Measurements from ENCODE around the gene TUBB4B. TPM values are rescaled to one million over a fixed set of nuclear protein-coding genes. Genes with fewer than 3 reads are reported as not detected.
A peak's percentile ranks its signal among the peaks of the same experiment; 100 is the strongest.

TUBB4B gene
- total and polyA plus RNA-seq, 11 donors: 244 to 900 (median 515) TPM

GRCh38 chr9:137222190-137223077 lies 18.7 kb upstream of the TUBB4B start, which contains the start of gene RNF208:
RNF208 (minus strand) TSS chr9:137222240; CDS start chr9:137221212, 1,028 bp downstream.
- H3K4me1 ChIP-seq: peaks cover 2 to 50% (median 32%) of the 10 kb centered on the region in 12 donors
- H3K27ac ChIP-seq: peak within 1 kb of the TSS; percentile 51 to 95 (median 94)
- H3K36me3 ChIP-seq: no peaks in the 10 kb centered on the region
- H3K4me3 ChIP-seq: peak within 1 kb of the TSS; percentile 36 to 92 (median 74)
- H3K27me3 ChIP-seq: peaks cover 0 to 4% (median 0%) of the 10 kb centered on the region in 9 donors
- WGBS, 4 donors: 4 to 16% (median 4%) methylated on average over 5 to 88 of the region's 88 CpGs
- intact Hi-C loops (cut with DNase I): loop anchor here in 3 of 10 donors (1.0 to 10.0 kb wide), 5 partner anchors 18 to 438 kb away; partner anchors contain the start of genes ANAPC2 (in 3 of the 3), SSNA1 (in 3 of the 3), NDOR1 (in 2 of the 3) and TMEM203 (in 2 of the 3)
- DNase-seq: no peak
- TF ChIP-seq POLR2A (IDR thresholded peaks at IDR 0.05) (no peak), CTCF (IDR thresholded peaks at IDR 0.05) (peak in 1 of 12 donors; percentile 17)
- peak in 3 of 4 donors; percentile 0 to 9 (median 1) for ATAC-seq
- no peaks in the 10 kb centered on the region for H3K9me3 ChIP-seq

- peaks cover 0 to 44% (median 24%) of the 10 kb centered on the region in 12 donors for H3K4me1 ChIP-seq
- intact Hi-C loops (cut with DNase I): loop anchor here in 3 of 10 donors (1.0 to 10.0 kb wide), 5 partner anchors 19 to 439 kb away; partner anchors contain the start of genes ANAPC2 (in 3 of the 3), SSNA1 (in 3 of the 3), NDOR1 (in 2 of the 3) and TMEM203 (in 2 of the 3)
- ATAC-seq: peak; percentile 91 to 95 (median 92)
Measured at GRCh38 chr9:137223078-137223970, 17.8 kb upstream of the TUBB4B start.

More at GRCh38 chr9:137223078-137223970, 17.8 kb upstream of the TUBB4B start:
- no peaks in the 10 kb centered on the region for H3K36me3 ChIP-seq
- DNase-seq: peak; percentile 98 to 99 (median 99)
- peak overlapping the region; percentile 33 to 95 (median 94) for H3K27ac ChIP-seq
- H3K27me3 ChIP-seq: peaks cover 0 to 7% (median 0%) of the 10 kb centered on the region in 9 donors
- H3K9me3 ChIP-seq: no peaks in the 10 kb centered on the region
- peak overlapping the region; percentile 50 to 92 (median 74) for H3K4me3 ChIP-seq
- WGBS, 4 donors: 0 to 1% (median 1%) methylated on average over 24 to 63 of the region's 63 CpGs
- TF ChIP-seq CTCF (IDR thresholded peaks at IDR 0.05) (no peak), POLR2A (IDR thresholded peaks at IDR 0.05) (peak in 1 of 2 donors; percentile 77)

Measured in heart left ventricle (tissue), 16 donors.